ENCODE results near the gene JAGN1.

JAGN1 gene

DNA sequence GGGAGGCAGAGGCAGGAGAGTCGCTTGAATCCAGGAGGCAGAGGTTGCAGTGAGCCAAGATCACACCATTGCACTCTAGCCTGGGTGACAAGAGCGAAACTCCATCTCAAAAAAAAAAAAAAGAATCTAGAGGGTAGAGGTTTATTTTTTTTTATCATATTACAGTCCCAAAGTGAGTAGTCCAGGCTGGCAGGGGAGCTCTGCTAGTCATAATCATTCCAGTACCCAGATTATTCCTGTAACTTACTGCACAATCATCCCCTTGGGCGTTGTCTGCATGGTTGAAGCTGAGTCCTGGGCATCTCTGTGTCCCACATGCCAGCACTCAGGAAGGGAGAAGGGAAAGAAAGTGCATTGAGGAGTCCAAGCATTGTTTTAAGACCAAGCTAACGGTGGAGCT, 51.8 kb downstream of the JAGN1 start:
- TF ChIP-seq, protein P1, sequence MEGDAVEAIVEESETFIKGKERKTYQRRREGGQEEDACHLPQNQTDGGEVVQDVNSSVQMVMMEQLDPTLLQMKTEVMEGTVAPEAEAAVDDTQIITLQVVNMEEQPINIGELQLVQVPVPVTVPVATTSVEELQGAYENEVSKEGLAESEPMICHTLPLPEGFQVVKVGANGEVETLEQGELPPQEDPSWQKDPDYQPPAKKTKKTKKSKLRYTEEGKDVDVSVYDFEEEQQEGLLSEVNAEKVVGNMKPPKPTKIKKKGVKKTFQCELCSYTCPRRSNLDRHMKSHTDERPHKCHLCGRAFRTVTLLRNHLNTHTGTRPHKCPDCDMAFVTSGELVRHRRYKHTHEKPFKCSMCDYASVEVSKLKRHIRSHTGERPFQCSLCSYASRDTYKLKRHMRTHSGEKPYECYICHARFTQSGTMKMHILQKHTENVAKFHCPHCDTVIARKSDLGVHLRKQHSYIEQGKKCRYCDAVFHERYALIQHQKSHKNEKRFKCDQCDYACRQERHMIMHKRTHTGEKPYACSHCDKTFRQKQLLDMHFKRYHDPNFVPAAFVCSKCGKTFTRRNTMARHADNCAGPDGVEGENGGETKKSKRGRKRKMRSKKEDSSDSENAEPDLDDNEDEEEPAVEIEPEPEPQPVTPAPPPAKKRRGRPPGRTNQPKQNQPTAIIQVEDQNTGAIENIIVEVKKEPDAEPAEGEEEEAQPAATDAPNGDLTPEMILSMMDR (IDR thresholded peaks at IDR 0.05): no peak
- no peaks in the 10 kb centered on the region for H3K9me3 ChIP-seq
- peaks cover 0 to 9% (median 4%) of the 10 kb centered on the region in 4 donors for H3K4me1 ChIP-seq
- no peak overlapping the region for H3K27ac ChIP-seq
- no peaks in the 10 kb centered on the region for H3K27me3 ChIP-seq
- peaks cover 6 to 56% (median 29%) of the 10 kb centered on the region in 3 donors for H3K36me3 ChIP-seq
- DNase-seq: no peak
- H3K4me3 ChIP-seq: no peak overlapping the region
- intact Hi-C loops (cut with DNase I; ENCODE audit: low total_unique reads): loop anchor here (10.0 kb wide), 2 partner anchors 73 to 97 kb away; partner anchors contain the start of gene RPUSD3

DNA sequence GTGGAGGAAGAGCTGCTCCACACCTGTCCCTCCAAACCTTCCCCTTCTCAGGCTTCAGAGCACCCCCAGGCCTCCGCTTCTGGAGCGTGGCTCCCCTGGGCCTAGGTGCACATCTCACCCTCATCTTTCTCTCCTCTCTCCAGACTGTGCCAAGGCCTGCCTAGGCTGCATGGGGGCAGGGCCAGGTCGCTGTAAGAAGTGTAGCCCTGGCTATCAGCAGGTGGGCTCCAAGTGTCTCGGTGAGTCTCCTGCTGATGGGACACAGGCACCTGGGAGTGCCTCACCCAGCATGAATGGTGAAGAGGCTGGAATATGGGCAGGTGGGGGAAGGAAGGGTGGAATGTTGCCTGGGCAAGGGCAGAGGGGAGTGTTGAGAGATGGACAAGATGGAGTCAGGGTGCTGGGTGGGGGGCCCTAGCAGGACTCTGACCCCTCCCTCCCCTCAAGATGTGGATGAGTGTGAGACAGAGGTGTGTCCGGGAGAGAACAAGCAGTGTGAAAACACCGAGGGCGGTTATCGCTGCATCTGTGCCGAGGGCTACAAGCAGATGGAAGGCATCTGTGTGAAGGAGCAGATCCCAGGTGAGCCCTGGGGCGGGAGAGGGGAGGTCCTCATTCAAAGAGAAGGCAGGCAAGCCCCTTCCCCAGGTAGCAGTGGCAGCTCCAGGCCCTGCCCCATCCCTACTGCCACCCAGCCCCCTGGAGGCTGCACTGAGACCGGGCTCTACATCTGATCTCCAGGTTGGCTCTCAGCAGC, 52.7 kb downstream of the JAGN1 start:
- TF ChIP-seq, protein P1 (IDR thresholded peaks at IDR 0.05): no peak
- Histone ChIP-seq H3K27ac (no peak overlapping the region), H3K4me3 (no peak overlapping the region), H3K27me3 (no peaks in the 10 kb centered on the region), H3K4me1 (peaks cover 0 to 18% (median 12%) of the 10 kb centered on the region in 4 donors), H3K36me3 (peaks cover 0 to 47% (median 20%) of the 10 kb centered on the region in 3 donors), H3K9me3 (no peaks in the 10 kb centered on the region)
- intact Hi-C loops (cut with DNase I; ENCODE audit: low total_unique reads): loop anchor here (10.0 kb wide), 2 partner anchors 72 to 98 kb away; partner anchors contain the start of gene RPUSD3
- no peak for DNase-seq
